LoVo (cell line): ENCODE data around the gene BLM.

Source experiments
- DNase-seq: peaks from one replicate; pipeline ENCODE4 v3.0.0-alpha.2; 2016; ENCODE audit warnings: low spot score

The BLM gene

GRCh38 chr15:90790561-90790960, 73.4 kb downstream of the BLM start:
- DNase-seq = no peak

DNA sequence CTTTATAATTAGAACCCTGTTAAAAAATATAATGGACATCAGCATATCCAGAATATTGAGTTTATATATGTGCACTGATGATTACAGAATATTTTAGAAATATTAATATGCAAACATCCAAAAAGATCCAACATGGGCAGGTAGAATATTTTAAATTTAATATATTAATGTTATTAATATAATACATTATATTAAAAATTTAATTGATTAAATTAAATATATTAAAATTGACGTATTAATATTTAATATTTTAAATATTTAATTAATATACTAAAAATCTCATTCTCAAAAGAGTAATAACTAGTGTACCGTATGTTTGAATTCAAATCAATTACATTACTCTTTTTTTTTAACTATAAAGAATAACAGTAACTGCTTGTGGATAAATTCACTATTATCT, 77.4 kb downstream of the BLM start:
- DNase-seq = no peak

DNA sequence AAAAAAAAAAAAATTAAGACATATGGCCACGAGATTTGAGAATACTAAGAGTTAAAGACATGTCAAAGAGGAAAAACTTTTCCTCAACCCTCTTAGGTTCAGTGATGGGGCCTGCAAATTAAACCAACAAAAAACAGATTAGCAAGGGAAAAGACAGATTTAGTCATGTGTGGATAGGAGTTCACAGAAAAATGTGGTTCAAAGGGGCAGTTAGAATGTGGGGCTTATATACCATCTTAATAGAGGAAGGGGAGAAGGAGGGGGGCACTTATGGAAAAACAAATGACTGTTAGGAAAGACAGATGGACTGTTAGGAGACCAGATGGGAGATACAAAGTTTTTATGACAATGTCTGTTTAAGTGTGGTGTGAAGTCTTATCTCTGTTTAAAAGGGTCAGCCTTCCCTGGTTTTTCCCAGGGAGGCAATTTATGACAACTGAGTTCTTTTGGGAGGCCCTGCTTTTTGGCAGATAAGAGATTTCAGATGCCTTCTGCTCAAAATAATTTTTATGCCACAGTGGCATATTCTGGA, 82.6 kb downstream of the BLM start:
- no peak for DNase-seq

GRCh38 chr15:90801803-90802202, 84.7 kb downstream of the BLM start:
- DNase-seq = no peak

GRCh38 chr15:90807074-90807785, 90.1 kb downstream of the BLM start:
- DNase-seq = no peak

DNA sequence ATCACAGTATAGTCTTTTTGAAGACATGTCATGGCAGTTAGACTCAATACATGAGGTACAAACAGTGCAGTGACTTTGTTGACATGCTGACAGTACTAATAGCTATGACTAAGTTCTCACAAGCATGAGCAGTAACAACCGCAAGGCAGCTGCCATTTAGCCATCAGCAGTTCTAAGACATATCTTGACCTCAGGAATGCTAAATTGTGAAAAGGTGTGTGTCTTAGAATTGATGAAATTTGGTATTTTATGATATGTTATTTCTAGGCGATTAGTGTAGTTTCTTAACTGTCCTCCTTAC, 90.6 kb downstream of the BLM start:
- no peak for DNase-seq

- DNase-seq = no peak
These were observed 91.5 kb downstream of the BLM start for GRCh38 chr15:90808517-90809235.

GRCh38 chr15:90809536-90809935, 92.4 kb downstream of the BLM start:
- DNase-seq = no peak

- DNase-seq = no peak
These were observed 93.2 kb downstream of the BLM start for GRCh38 chr15:90810354-90810753.

DNA sequence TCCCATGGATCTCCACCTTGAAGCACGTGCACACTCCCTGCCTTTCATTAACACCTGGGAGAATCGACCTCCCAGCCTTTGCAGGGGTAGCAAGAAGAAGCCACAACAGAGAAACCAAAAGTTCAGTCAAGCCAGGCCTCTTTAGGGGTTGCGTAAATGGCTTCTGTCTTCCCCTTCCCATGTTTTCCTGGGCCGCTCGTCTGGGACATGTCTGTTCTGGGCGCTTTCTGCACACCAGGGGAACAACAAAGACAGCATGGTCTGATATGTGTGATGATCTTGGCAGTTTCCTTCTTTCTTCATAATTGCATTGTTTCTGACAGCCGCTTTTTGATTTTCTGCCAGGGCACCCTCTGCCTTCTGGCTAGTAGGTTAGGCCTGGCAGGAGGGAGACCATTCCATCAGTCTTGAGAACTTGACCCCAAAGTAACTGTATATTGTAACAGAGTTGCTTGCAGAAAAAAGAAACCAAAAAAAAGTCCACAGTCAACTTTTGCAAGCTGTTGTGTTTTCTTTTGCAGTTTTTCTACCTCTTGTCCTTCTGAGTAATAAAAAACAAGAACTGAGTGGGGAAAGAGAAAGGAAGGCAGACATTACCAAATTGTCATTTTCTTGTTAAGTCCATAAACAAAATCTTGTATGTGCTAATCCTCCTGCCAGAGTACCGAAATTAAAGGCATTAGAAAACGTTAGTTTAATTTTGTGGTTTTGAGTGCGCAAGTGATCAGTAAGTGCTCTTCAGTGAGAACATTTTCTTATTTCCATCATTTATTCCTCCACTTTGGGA, 95.2 kb downstream of the BLM start:
- no peak for DNase-seq

DNA sequence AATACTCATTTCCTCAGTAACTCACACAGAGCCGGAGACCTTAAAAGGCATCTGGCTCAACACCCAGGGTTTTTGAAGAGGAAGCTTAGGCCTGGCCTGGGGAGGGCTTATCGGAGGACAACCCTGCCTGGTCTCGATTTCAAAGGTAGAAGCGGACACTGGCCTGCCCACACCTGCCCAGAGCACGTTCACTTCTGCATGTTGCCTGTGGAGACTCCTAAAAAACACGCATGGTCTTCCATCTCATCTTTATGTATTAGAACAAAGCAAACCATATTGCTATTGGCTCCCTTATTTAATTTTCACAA, 95.8 kb downstream of the BLM start:
- DNase-seq = no peak

- DNase-seq = no peak
These were observed 96.6 kb downstream of the BLM start for GRCh38 chr15:90813796-90814190.

DNA sequence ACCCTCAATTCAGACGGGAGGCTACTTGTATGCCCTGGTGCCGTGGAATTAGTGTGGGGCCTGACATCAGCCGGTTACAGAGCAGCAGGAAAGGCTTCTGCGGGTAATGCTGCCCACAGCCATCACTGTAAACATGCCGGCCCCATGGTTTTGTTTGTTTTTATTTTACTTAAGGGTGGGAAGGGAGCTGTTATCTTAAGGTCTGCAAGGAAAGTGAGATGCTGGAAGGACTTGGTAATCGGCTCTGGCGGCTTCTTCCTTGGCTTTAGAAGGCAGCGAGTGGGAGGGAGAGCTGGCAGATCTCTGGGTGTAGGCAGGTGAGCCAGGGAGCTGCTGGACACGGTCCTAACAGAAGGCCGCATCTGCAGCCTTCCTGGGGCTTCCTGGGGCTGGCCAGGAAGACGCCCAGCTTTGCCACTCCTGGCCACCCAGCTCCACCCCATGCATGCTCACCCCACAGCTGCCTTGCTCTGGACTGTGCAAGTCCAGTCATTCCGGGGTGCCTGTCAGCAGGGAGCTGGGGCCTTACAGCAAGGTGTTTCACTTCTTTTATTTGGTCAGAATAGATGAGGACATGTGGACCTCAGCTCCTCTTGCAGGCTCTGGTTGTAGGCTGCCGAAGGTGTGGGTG, 97.2 kb downstream of the BLM start:
- DNase-seq = no peak

DNA sequence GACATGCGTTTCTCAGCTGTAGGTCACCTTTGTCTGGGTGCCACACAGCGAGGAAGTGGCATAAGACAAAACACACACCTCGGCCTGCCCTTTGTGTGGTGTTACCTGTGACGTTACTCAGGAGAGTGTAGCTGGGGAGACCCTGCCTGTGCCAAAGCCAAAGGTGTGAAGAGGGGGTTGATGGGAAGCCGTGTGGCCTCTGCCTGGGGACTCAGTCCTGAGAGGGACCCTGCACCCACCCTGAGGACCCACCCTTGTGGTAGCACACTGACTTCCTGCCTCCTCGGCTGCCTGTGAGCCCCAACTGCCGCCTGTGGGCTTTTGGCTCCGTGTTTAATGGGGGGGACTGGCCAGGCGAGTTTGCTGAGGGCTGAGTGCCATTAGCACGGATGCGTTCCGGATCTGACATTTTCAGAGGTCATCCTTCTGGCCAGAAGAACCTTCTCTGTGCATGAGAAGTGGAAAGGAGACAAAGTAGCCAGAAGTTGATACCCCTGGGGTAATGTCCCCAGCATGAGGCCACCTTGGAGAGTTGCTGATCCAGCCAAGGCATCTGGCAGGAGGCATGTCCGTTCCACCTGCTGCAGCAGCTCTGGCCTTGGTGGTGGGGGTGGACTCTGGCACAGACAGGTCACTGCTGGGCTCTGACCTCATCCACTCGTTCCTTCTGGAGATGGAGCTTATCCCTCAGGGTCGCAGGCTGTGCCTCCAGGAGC, 99.4 kb downstream of the BLM start:
- DNase-seq = no peak

DNA sequence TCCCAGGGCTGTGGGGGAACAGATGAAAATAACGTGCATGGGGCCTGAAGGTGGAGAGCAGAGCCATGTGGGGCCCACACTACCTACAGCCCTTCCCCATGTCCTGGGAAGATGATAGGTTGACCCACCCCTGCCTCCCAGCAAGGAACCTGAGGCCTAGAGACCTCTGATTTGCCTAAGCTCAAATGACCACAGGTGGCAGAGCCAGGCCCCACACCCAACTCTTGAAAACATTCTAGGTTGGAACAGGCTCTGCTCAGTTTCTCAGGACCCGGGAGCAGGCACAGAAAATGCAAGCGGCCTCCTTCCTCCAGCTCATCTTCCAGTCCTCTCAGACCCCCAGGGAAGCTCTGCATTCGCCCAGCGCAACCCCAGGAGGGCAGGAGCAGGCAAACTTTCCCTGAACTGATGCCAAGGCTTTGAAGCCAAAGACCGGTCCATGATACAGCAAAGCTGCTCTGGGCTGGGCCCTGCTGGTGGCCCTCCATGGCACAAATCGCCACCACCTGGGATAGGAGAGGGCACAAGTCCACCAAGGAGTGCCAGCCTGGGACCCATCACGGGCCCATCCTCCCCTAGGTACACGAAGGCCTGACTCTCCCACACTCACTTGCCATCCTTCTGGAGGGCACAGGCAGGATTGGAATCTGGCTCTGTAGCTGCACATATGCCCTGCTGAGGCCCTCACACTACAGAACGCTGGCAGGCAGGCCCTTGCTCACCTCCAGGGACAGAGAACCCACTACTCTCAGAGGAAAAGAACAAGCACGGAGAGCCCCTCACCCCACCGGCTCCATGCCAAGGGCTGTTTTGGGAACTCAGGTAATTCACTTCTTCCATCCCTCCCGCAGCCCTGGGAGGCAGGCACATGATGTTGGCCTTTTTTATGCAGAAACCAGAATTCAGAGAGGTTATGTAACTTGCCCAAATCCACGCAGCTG, 100.2 kb downstream of the BLM start:
- no peak for DNase-seq

GRCh38 chr15:90818251-90819210, 101.4 kb downstream of the BLM start:
- DNase-seq = no peak

DNA sequence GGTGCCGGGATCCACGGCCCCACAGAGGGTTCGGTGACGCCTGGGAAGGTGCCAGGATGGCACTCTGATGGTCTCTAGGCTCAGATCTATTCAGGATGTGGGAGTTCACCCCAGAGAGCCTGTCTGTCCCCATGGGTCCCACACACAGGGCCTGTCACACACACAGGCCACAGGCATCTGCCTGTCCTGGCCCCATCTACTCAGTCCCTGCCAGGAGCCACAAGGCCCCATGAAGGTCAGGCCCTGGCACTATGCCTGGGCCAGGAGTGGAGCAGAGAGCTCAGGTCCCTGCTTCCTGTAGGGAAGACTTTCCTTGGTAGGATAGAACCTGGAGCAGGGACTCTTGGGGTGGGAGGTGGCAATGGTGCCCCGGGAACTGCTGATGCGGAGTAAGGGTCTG, 102.2 kb downstream of the BLM start:
- DNase-seq = no peak

GRCh38 chr15:90819850-90820249, 102.7 kb downstream of the BLM start:
- DNase-seq = no peak

GRCh38 chr15:90820481-90820880, 103.3 kb downstream of the BLM start:
- DNase-seq = no peak
